ENCODE results near the gene ATP5MC3. TPM values are rescaled to one million over a fixed set of nuclear protein-coding genes. Genes with fewer than 3 reads are reported as not detected.

The ATP5MC3 gene
- total and polyA plus RNA-seq, 2 of the 13 experiments (the other 11 are each of a cell fraction or from before 2014, with no cell fraction given): 676 to 1,007 TPM

DNA sequence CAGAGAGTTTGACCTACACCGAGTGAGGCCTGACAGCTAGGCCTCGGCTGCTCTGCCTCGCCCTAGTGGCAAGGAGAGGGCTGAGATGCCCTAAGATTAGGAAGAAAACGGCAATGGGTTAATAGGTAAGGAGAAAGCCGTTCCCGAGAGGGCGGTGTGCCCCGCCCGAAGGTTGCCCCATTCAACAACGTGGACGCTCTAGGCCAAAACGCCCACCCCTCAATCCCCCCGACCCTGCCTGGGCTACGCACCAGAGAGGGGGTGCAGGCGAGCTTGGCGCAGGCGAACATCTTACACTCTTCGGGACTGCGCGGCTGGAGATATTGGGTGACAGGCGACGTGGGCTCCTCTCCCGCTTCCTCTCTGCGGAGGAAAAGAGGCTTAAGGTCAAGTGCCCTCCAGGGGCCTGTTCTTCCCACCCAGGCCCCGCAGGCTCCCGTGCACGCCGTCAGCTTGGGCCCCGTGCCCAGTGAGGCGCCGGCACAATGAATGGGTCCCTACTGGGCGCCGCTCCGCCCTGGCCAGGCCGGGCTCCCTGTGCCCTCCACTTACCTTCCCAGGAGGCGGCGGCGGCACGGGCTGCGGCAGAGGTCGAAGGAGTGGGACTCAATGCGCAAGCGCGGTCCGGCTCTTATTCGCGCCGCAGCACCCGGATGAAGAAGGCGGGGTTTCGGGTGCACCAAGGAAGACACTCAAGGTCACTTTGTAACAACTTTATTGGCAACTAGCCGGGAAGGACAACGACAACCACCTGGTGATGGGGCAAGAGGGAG is at the start of gene ATP5MC3 (continued):
- TF ChIP-seq ZBTB8A (CRISPR knock-in tag; IDR thresholded peaks at IDR 0.05; ENCODE audit: borderline replicate concordance, low read depth): peak; percentile 22; the same call in 1 of the 2 replicates
- TF ChIP-seq CREM (IDR thresholded peaks at IDR 0.05): peak; percentile 51; the same call in 1 of the 2 replicates
- 0 out of 2 replicates have a peak, but pooled peaks have one; percentile 20 for TF ChIP-seq CREM (CRISPR knock-in tag; IDR thresholded peaks at IDR 0.05)
- no peak; the same call in 1 of the 2 replicates for TF ChIP-seq ZNF83 (CRISPR knock-in tag; IDR thresholded peaks at IDR 0.05; ENCODE audit: borderline replicate concordance)
- peak; percentile 99 for TF ChIP-seq ESRRA (CRISPR knock-in tag; IDR thresholded peaks at IDR 0.05; ENCODE audit: low read depth)
- TF ChIP-seq RARG (CRISPR knock-in tag; IDR thresholded peaks at IDR 0.05; ENCODE audit: low read depth): no peak
- TF ChIP-seq TOE1 (CRISPR knock-in tag; IDR thresholded peaks at IDR 0.05): no peak
- TF ChIP-seq FLYWCH1 (CRISPR knock-in tag; IDR thresholded peaks at IDR 0.05): no peak
- TF ChIP-seq ZSCAN9 (CRISPR knock-in tag; IDR thresholded peaks at IDR 0.05; ENCODE audit: borderline replicate concordance): peak; percentile 88
- peak; percentile 63; the same call in 1 of the 2 replicates for TF ChIP-seq ZNF44 (CRISPR knock-in tag; IDR thresholded peaks at IDR 0.05)
- peak; percentile 74 for TF ChIP-seq BRD4 (CRISPR knock-in tag; IDR thresholded peaks at IDR 0.05)
- peak; percentile 72; the same call in 1 of the 2 replicates for TF ChIP-seq SMAD3 (CRISPR knock-in tag; IDR thresholded peaks at IDR 0.05)
- TF ChIP-seq ZFP36L2 (CRISPR knock-in tag; IDR thresholded peaks at IDR 0.05): peak; percentile 91
- TF ChIP-seq ZC3H4 (CRISPR knock-in tag; IDR thresholded peaks at IDR 0.05; ENCODE audit: borderline replicate concordance): no peak
- TF ChIP-seq ATM (IDR thresholded peaks at IDR 0.05; ENCODE audit: borderline replicate concordance): no peak
- TF ChIP-seq, protein P1, sequence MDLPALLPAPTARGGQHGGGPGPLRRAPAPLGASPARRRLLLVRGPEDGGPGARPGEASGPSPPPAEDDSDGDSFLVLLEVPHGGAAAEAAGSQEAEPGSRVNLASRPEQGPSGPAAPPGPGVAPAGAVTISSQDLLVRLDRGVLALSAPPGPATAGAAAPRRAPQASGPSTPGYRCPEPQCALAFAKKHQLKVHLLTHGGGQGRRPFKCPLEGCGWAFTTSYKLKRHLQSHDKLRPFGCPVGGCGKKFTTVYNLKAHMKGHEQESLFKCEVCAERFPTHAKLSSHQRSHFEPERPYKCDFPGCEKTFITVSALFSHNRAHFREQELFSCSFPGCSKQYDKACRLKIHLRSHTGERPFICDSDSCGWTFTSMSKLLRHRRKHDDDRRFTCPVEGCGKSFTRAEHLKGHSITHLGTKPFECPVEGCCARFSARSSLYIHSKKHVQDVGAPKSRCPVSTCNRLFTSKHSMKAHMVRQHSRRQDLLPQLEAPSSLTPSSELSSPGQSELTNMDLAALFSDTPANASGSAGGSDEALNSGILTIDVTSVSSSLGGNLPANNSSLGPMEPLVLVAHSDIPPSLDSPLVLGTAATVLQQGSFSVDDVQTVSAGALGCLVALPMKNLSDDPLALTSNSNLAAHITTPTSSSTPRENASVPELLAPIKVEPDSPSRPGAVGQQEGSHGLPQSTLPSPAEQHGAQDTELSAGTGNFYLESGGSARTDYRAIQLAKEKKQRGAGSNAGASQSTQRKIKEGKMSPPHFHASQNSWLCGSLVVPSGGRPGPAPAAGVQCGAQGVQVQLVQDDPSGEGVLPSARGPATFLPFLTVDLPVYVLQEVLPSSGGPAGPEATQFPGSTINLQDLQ (CRISPR knock-in tag; IDR thresholded peaks at IDR 0.05): peak; percentile 71; the same call in 1 of the 2 replicates
- TF ChIP-seq, protein P2, sequence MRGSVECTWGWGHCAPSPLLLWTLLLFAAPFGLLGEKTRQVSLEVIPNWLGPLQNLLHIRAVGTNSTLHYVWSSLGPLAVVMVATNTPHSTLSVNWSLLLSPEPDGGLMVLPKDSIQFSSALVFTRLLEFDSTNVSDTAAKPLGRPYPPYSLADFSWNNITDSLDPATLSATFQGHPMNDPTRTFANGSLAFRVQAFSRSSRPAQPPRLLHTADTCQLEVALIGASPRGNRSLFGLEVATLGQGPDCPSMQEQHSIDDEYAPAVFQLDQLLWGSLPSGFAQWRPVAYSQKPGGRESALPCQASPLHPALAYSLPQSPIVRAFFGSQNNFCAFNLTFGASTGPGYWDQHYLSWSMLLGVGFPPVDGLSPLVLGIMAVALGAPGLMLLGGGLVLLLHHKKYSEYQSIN (CRISPR knock-in tag; IDR thresholded peaks at IDR 0.05; ENCODE audit: borderline replicate concordance): no peak
- TF ChIP-seq ZNF75D (CRISPR knock-in tag; IDR thresholded peaks at IDR 0.05; ENCODE audit: borderline replicate concordance): peak; percentile 90; the same call in 1 of the 2 replicates
- TF ChIP-seq, protein P3, sequence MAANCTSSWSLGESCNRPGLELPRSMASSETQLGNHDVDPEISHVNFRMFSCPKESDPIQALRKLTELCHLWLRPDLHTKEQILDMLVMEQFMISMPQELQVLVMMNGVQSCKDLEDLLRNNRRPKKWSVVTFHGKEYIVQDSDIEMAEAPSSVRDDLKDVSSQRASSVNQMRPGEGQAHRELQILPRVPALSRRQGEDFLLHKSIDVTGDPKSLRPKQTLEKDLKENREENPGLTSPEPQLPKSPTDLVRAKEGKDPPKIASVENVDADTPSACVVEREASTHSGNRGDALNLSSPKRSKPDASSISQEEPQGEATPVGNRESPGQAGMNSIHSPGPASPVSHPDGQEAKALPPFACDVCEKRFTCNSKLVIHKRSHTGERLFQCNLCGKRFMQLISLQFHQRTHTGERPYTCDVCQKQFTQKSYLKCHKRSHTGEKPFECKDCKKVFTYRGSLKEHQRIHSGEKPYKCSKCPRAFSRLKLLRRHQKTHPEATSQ (CRISPR knock-in tag; IDR thresholded peaks at IDR 0.05; ENCODE audit: borderline replicate concordance): peak; percentile 76; the same call in 1 of the 2 replicates
- peak; percentile 83 for TF ChIP-seq IRF2 (CRISPR knock-in tag; IDR thresholded peaks at IDR 0.05)
- TF ChIP-seq ZNF792 (CRISPR knock-in tag; IDR thresholded peaks at IDR 0.05): peak; percentile 89
- TF ChIP-seq DNMT1 (CRISPR knock-in tag; IDR thresholded peaks at IDR 0.05): no peak
- no peak; the same call in 1 of the 2 replicates for TF ChIP-seq NFRKB (IDR thresholded peaks at IDR 0.05)
- TF ChIP-seq ZNF260 (CRISPR knock-in tag; IDR thresholded peaks at IDR 0.05; ENCODE audit: borderline replicate concordance, low read depth): no peak
- TF ChIP-seq WIZ (CRISPR knock-in tag; IDR thresholded peaks at IDR 0.05): peak; percentile 94
- no peak for TF ChIP-seq SRSF4 (IDR thresholded peaks at IDR 0.05; ENCODE audit: low read depth, low read length, poor library complexity, severe bottlenecking)
- TF ChIP-seq HNRNPH1 (optimal IDR thresholded peaks at IDR 0.05; ENCODE audit: low read depth, low read length): no peak
